GM19324 (cell line): ENCODE data around the gene SYT8.
"Not testable (repeated sequence)": the region's sequence is repeated elsewhere in the genome, so short reads cannot be mapped to it uniquely, and the experiment has no call there.

Experiments
- ATAC-seq: cut with Tn5 transposase; IDR thresholded peaks from one replicate; pipeline ENCODE4 v1.9.1; 2021; ENCODE audit warnings: mild to moderate bottlenecking, moderate library complexity; ENCODE audit not compliant: unreplicated experiment, low FRiP score

The SYT8 gene

DNA sequence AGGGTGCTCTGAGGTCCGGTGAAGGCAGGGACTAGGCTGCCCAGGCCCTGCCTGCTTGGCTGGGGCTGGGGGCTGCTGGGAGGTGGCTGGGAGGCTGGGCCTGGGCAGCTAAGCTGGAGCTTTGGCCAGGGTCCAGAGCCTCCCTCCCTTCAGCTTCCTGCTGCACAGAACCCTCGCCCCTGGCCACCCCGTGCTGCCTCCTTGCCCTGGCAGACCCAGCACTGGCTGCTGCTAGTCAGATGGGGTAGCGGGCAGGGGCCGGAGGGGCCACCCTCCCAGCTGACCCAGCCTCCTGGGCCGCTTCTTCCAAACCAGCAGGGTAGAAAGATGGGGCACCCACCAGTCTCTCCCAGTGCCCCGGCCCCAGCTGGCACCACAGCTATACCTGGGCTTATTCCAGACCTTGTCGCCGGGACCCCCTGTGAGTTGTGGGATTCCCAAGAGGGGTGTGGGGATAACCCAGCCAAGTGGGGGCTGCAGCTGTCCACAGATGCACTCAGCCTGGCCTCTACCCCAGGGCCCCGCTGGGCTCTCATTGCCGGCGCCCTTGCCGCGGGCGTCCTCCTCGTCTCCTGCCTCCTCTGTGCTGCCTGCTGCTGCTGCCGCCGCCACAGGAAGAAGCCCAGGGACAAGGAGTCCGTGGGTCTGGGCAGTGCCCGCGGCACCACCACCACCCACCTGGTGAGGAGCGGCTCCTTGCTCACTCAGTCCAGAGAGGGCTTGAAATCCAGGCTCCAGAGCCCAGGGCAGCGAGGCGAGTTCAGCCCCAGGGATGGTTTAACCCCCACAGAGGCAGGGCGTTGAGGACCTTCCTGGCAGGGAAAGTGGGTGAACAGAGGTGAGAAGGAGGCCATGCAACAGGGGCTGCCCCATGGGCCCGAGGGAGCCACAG lies at the start of gene SYT8:
TSS of gene SYT8 (plus strand) at position 212 of the 892 bp plus-strand sequence. CDS start at position 328, 116 bp downstream.
- ATAC-seq, result no peak

- no peak for ATAC-seq
Observed at GRCh38 chr11:1785749-1786413, 48.9 kb upstream of the SYT8 start.

DNA sequence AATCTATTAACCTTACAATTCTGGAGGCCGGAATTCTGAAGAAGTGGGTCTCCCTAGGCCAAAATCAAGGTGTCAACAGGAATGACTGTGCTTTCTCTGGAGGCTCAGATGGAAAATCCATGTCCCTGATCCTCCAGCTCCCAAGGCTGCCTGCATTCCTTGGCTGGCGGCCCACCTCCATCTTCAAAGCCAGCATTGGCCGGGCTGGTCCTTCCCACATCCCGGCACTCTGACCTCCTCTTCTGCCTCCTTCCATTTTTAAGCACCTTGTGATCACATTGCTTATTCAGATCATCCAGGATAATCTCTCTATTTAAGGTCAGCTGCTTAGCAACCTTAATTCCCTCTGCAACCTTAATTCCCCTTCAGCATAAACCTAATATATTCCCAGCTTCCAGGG lies 48.3 kb upstream of the SYT8 start:
- ATAC-seq, result no peak

- no peak for ATAC-seq
Observed at GRCh38 chr11:1791912-1792311, 42.9 kb upstream of the SYT8 start.

- ATAC-seq, result no peak
Observed at GRCh38 chr11:1792461-1792860, 42.3 kb upstream of the SYT8 start.

DNA sequence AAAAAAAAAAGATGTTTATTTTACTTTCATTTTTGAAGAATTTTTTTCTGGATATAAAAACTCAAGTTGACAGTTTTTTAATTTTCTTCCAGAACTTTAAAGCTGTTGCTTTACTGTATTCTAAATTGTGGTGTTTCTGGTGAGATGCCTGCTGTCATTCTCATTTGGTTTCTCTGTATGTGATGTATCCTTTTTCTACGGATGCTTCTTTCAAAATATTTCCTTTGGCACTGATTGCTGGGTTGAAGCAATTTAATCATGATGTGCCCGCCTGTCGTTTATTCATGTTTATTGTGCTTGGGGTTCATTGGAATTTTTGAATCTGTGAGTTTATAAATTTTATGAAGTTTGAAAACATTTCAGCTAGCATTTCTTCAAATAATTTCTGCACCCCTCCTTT lies 41.7 kb upstream of the SYT8 start:
- ATAC-seq, result no peak

DNA sequence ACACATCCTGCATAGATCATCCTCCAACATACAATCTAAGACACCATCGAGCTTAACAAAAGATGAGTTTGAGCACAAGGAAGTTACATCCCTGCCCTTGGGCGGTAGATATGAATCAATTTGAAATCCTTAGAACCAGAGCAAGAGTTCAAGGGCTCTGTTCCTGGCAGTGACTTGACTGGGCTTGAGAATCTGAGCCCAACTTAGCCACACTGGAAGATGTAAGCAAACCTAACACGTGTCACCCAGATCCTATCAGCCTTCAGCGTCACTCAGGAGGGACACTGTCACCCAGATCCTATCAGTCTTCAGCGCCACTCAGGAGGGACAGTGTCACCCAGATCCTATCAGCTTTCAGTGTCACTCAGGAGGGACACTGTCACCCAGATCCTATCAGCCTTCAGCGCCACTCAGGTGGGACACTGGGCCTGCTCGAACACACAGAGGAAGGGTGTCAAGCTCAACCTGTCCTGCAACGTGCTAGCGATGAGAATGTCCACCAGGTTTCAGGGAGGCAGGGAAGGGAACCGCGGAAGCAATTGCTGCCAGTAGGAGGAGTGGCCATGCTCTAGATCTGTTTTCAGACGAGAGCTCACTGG lies 38.3 kb upstream of the SYT8 start:
- no peak for ATAC-seq

DNA sequence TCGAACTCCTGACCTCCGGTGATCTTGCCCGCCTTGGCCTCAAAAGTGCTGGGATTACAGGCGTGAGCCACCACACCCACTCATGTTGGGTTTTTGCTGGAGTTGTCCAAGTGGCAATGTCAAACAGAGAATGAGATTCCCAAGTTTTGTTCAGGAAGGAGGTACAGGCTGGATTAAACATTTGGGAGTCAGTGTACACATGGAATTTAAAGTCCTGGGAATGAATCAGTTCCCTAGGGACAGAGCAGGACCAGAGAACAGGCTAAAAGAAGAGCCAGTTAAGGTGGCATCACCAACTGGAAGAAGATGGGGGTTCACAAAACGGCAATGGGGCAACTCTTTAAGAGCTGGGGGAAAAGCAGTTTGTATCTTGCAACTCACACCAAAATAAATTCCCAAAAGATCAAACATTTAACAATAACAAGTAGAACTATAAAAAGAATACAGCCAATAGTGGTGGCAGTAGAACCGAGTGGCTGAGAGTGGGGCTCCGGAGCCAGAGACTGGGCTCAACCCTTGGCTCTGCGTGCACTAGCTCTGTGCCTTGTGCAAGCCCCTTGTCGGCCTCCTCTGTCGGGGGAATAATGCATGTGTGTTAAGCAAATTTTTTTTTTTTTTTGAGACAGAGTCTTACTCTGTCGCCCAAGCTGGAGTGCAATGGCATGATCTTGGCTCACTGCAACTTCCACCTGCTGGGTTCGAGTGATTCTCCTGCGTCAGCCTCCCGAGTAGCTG lies 37.2 kb upstream of the SYT8 start:
- ATAC-seq, result no peak

DNA sequence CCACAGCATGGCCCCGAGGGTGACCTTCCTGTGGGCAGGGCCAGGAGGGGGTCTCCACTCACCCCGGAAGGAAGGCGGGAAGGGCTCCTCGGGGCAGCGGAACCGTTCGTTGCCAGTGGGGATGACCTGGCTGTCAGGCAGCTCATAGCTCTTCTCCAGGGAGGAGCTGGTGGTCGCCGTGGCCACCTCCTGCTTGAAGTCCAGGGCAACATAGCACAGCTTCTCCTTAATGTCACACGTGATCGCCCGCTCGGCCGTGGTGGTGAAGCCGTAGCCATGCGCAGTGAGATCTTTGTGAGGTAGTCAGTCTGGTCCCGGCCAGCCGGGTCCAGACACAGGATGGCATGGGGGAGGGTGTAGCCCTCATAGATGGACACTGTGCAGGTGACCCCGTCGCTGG lies 31.5 kb upstream of the SYT8 start:
- no peak for ATAC-seq

- not testable (repeated sequence) for ATAC-seq
Observed at GRCh38 chr11:1803835-1804519, 30.8 kb upstream of the SYT8 start.

- no peak for ATAC-seq
Observed at GRCh38 chr11:1805525-1805924, 29.3 kb upstream of the SYT8 start.

- ATAC-seq, result no peak
Observed at GRCh38 chr11:1807264-1807995, 27.4 kb upstream of the SYT8 start.

DNA sequence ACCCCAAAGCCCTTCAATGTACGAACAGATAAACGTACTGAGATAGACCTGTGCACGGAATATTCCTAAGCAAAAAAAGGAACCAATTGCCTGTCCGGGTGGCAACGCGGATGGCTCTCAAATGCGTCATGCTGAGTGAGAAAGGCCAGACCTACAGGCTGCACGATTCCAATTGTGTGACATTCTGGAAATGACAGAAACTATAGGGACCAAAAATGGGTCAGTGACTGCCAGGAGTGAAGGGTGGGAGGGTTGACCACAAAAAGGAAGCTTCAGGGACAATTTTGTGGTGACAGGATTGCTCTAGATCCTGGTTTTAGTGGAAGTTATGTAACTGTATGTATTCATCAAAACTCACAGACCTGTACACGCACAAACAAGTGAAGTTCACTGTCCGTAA lies 24.0 kb upstream of the SYT8 start:
- no peak for ATAC-seq

- ATAC-seq, result no peak
Observed at GRCh38 chr11:1812274-1812673, 22.5 kb upstream of the SYT8 start.

DNA sequence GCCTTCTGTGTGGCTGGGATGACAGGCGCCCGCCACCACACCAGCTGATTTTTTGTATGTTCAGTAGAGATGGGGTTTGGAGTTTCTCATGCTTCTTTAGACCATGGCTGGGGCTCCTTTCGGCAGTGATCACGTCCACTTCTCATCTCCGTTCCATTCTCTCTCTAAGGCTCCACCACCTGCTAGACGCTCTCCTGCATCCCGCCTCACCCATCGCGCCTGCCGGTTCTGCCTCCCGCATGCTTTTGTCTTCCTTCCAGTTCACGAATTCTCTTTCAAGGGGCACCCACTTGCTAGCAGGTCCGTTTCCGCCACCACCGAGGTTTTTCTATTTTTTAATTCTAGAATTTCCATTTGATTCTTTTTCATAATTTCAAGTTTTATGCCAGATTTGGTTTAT lies 22.0 kb upstream of the SYT8 start:
- no peak for ATAC-seq

DNA sequence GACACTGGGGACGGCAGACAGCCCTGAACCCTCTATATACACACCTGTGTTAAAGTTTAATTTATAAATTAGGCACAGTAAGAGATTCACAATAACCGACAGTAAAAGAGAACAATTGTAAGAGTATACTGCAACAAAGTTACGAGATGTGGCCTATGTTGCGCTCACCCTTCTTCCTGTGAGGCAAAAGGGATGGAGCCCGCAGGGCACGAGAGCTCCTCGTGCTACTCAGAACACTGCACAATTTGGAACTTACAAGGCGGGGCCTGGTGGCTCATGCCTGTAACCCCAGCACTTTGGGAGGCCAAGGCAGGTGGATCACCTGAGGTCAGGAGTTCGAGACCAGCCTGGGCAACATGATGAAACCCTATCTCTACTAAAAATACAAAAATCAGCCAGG lies 21.4 kb upstream of the SYT8 start:
- not testable (repeated sequence) for ATAC-seq

DNA sequence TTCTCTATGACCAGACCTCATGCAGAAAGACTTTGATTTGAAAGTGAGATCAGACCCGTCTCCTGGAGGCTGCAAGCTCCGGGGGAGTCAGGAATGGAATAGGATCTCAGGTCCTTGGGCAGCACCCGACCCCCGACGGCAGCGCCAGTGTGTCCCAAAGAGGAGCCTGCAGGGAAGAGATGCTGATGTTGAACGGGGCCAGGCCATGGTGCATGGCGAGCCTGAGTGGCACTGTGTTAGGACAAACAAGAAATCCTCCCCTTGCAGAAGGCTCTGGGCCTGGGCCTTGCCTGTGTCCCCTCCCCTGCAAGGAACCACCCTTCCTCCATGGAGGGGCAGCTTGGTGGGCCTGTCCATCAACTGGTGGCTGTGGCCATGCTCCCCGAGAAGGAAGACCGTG lies 20.1 kb upstream of the SYT8 start:
- ATAC-seq, result no peak

GRCh38 chr11:1815311-1815710 lies 19.5 kb upstream of the SYT8 start:
- no peak for ATAC-seq

GRCh38 chr11:1815751-1816150 lies 19.0 kb upstream of the SYT8 start:
- no peak for ATAC-seq

DNA sequence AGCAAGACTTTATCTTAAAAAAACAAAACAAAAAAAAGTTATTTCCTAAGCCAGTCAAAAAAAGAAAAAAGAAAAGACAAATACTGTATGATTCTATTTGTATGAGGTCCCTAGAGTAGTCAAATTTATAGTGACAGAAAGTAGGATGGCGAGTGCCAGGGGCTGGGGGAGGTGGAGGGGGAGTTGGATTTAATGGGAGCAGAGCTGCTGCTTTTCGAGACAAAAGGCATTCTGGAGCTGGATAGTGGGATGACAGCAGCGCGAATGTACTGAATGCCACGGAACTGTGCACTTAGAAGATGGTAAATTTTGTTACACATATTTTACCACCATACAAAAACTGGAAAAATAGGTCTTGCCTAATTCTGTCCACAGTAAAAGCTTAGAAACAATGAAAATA lies 17.8 kb upstream of the SYT8 start:
- no peak for ATAC-seq
